Stimulated activated CD8-positive, alpha-beta memory T cell treated with anti-CD3 and anti-CD28 coated beads, Interleukin-12 subunit alpha, Interleukin-12 subunit beta, amount 100 ng/mL, for 1 hour (primary cell): Measurements from ENCODE around the gene AURKB.
"Not testable (repeated sequence)": the region's sequence is repeated elsewhere in the genome, so short reads cannot be mapped to it uniquely, and the experiment has no call there.

Experiments used
- DNase-seq: peaks from one replicate; pipeline ENCODE4 v3.0.0-alpha.2; 2020; ENCODE audit warnings: low read depth

AURKB gene

GRCh38 chr17:8209907-8210760 lies at the start of gene AURKB:
Gene AURKB (minus strand): TSS chr17:8210575. CDS start chr17:8210224, 351 bp downstream.
- peak; percentile 89 for DNase-seq

DNA sequence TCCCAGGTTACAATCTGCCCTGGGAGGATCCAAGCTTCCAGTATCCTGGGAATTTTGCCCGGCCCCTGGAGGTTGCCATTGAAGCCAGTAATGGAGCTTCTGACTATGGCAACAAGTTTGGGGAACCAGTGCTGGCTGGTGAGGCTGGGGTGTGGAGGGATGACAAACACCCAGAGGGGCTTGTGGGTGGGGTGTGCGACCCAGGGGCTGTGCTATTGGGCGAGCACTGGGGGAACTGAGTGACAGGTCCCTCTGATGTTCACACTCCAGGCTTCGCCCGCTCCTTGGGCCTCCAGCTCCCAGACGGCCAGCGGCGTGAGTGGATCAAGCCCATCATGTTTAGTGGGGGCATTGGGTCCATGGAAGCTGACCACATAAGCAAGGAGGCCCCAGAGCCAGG lies 47.4 kb upstream of the AURKB start:
- no peak for DNase-seq

GRCh38 chr17:8256691-8257090 lies 46.3 kb upstream of the AURKB start:
- DNase-seq, result no peak

GRCh38 chr17:8256291-8256690 lies 45.9 kb upstream of the AURKB start:
- DNase-seq, result no peak

DNA sequence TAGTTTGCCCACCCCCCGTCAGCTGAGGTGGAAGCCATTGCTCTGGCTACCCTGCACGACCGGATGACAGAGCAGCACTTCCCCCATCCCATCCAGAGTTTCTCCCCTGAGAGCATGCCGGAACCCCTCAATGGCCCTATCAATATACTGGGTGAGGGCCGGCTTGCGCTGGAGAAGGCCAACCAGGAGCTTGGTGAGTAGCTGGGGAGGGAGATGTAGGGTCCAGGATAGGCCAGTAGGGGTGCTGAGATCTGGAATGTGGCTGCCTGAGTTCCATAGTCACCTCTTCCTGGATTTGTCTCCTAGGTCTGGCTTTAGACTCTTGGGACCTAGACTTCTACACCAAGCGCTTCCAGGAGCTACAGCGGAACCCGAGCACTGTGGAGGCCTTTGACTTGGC lies 45.1 kb upstream of the AURKB start:
- DNase-seq, result no peak

- DNase-seq, result no peak
Measured at GRCh38 chr17:8254881-8255280, 44.5 kb upstream of the AURKB start.

- no peak for DNase-seq
Measured at GRCh38 chr17:8253801-8254200, 43.4 kb upstream of the AURKB start.

DNA sequence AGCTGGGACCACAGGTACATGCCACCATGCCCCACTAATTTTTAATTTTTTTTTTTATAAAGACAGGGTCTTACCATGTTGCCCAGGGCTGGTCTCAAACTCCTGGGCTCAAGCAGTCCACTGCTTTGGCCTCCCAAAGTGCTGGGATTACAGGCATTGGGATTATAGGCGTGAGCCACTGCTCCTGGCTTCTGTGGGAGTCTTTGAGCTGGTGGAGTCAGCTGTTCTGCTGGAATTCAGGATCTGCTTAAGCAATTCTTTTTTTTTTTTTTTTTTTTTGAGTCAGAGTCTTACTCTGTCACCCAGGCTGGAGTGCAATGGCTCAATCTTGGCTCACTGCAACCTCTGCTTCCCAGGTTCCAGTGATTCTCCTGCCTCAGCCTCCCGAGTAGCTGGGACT lies 41.0 kb upstream of the AURKB start:
- DNase-seq, result not testable (repeated sequence)

- no peak for DNase-seq
Measured at GRCh38 chr17:8249621-8250500, 39.5 kb upstream of the AURKB start.

DNA sequence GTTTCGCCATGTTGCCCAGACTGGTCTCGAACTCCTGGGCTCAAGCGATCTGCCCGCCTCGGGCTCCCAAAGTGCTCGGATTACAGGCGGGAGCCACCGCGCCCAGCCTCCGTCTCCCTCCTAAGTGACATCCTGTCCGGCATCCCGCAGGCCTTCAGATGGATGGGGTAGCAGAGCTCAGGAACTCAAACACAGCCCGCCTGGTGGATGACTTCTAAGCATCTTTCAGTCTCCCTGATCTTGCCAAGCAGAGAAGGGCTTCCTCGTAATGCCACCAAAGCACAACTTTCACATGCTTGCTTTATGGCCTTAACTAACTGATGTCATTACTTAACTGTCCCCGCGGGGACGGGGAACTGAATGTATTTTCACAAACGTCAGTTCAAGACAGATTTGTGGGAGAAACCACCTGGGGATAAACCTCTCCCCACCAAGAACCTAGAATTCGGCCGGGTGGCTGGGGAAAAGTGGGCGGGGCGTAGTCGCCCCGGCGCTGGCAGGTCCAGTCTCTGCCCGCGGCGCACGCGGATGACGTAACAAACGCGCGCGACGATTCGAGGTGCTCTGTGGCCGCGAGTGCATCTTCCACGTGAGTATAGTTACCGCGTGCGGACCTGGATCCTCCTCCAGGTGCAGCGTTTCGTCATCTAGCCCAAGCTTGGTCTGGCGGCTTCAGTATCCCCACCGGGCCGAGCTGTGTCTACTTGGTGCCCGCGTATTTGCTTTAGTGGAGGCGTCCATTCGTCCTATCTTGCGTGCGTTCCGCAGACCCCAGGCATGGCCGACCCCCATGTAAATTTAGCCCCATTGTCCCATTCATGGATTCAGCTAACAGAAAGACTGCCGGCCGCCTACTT lies 38.6 kb upstream of the AURKB start, which contains the start of gene PFAS:
PFAS (plus strand) TSS at position 539 of the 857 bp plus-strand sequence. CDS start 4,649 bp downstream, outside the sequence.
- DNase-seq, result peak; percentile 95

DNA sequence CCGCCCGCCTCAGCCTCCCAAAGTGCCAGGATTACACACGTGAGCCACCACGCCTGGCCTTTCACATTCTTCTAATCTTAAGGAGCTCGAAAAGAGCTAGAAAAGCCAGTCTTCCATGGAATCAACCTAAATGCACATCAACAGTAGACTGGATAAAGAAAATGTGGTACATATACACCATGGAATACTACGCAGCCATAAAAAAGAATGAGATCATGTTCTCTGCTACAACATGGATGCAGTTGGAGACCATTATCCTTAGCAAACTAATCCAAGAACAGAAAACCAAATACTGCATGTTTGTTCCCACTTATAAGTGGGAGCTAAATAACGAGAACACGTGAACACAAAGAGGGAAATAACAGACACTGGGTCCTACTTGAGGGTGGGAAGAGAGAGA lies 34.4 kb upstream of the AURKB start:
- DNase-seq, result no peak

- no peak for DNase-seq
Measured at GRCh38 chr17:8243827-8244226, 33.5 kb upstream of the AURKB start.

DNA sequence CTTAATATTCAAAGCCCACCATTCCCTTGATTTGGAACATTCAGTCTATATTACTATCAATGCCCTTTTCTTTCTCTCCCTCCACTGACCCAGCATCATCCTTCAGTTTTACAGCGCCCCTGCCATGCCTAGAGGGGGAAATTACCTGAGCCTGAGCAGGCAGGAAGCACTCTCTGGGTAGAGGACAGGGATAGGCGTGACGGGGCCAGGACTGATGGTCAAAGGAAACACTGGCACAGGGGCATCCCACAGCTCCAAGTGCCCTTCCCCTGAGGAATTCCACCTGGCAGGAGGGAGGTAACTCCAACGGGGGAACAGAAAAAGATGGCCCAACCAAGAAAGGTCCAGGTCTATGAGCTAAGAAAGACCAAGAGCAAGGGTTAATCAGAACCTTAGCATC lies 27.5 kb upstream of the AURKB start:
- no peak for DNase-seq

- DNase-seq, result no peak
Measured at GRCh38 chr17:8237175-8237574, 26.8 kb upstream of the AURKB start.

GRCh38 chr17:8235676-8236075 lies 25.3 kb upstream of the AURKB start:
- DNase-seq, result no peak

GRCh38 chr17:8234361-8235270 lies 24.2 kb upstream of the AURKB start:
- no peak for DNase-seq

DNA sequence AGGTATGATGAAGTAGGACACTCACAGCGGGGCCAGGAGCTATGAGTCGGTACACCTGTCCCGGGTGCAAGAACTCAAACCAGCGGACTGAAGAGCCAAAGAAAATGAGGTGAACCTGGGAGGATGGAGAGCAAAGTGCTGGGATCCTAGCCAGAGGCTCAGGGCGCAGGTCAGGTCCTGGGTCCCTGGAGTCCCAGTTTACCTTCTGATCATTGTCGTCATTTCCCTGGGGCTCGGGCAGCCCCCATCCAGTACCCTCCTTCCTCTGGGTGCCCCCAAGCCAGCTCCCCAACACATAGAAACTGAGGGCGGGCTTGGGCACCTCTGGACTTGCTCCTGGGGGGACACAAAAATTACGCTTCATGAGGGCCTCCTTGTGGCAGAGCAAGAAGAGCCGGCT lies 21.3 kb upstream of the AURKB start:
- DNase-seq, result no peak

- DNase-seq, result no peak
Measured at GRCh38 chr17:8227238-8227581, 16.8 kb upstream of the AURKB start.

GRCh38 chr17:8226536-8227237 lies 16.3 kb upstream of the AURKB start:
- no peak for DNase-seq

DNA sequence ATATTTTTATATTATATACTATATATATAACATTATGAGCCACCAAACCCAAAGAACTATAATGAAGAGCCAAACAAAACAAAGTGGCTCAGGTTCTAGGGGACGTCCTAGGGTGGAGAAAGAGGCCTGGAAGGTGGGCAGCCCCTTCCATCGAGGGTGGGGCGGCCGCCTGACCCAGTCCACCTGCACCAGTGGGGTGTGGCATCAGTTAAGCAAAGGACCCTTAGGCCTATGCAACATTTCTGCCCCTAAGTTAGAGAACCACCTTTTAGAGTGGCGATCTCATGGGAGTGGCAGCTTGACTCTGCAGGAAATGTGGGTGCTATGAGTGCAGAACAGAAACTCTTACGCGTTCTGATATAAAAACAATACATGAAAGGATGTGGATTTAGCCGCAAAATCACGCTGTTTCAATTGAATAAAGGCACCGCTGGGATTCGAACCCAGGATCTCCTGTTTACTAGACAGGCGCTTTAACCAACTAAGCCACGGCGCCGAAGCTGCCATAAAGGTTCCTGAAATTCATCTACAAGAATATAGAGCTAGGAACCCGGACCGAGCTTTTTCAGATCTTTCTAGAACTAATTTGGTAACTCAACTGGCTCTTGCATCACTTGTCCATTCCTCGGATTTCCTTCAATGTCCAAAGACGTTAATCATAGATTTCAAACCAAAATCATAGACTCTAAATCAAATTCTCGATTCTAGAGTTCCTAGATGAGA lies 15.6 kb upstream of the AURKB start:
- DNase-seq, result peak; percentile 37
